Choroid plexus epithelial cell (primary cell): ENCODE results near the gene ABHD16B.
"Not testable (repeated sequence)": the region's sequence is repeated elsewhere in the genome, so short reads cannot be mapped to it uniquely, and the experiment has no call there.

Source experiments
- DNase-seq: peaks from one replicate; pipeline ENCODE4 v3.0.0-alpha.2; 2010; ENCODE audit warnings: low read depth
- H3K4me3 ChIP-seq: 2 replicates; pipeline ENCODE4 v1.5.1; 2011; ENCODE audit warnings: low read depth, mild to moderate bottlenecking, control low read depth, low read length, moderate library complexity
- CTCF ChIP-seq: conservative IDR thresholded peaks from 2 replicates; pipeline ENCODE4 v1.5.1; 2011; ENCODE audit warnings: low read depth, mild to moderate bottlenecking, control low read depth, inconsistent platforms, low read length, moderate library complexity

Gene ABHD16B

GRCh38 chr20:63848003-63848911, 13.0 kb upstream of the ABHD16B start:
- H3K4me3 ChIP-seq = no peak overlapping the region
- no peak for DNase-seq

GRCh38 chr20:63850689-63851547, 10.4 kb upstream of the ABHD16B start:
- H3K4me3 ChIP-seq = no peak overlapping the region
- no peak for TF ChIP-seq CTCF
- no peak for DNase-seq

More at GRCh38 chr20:63848003-63848911, 13.0 kb upstream of the ABHD16B start:
- no peak for TF ChIP-seq CTCF

- not testable (repeated sequence) for H3K4me3 ChIP-seq, DNase-seq
These were observed 9.8 kb upstream of the ABHD16B start for GRCh38 chr20:63851548-63851943.

- H3K4me3 ChIP-seq, DNase-seq: not testable (repeated sequence)
These were observed 7.6 kb upstream of the ABHD16B start for GRCh38 chr20:63853733-63854068.

GRCh38 chr20:63854069-63854765, 7.1 kb upstream of the ABHD16B start:
- DNase-seq = peak; percentile 56
- TF ChIP-seq CTCF = no peak
- H3K4me3 ChIP-seq = no peak overlapping the region

GRCh38 chr20:63854766-63855362, 6.4 kb upstream of the ABHD16B start:
- DNase-seq = no peak
- TF ChIP-seq CTCF = no peak
- H3K4me3 ChIP-seq = peak overlapping the region; percentile 28

GRCh38 chr20:63855363-63856097, 5.8 kb upstream of the ABHD16B start:
- TF ChIP-seq CTCF = no peak
- H3K4me3 ChIP-seq = peak overlapping the region; percentile 28
- no peak for DNase-seq
